WI38 (cell line): ENCODE measurements around the gene ZBTB8A.

Experiments
- H3K4me3 ChIP-seq: 2 replicates; pipeline ENCODE4 v1.5.1; 2011; ENCODE audit warnings: low read depth, mild to moderate bottlenecking, control low read depth, low read length
- TF ChIP-seq, protein P1 (sequence below): IDR thresholded peaks from 2 replicates; pipeline ENCODE4 v1.5.1; 2012; ENCODE audit warnings: low read depth, mild to moderate bottlenecking, control low read depth, low read length

ZBTB8A gene

DNA sequence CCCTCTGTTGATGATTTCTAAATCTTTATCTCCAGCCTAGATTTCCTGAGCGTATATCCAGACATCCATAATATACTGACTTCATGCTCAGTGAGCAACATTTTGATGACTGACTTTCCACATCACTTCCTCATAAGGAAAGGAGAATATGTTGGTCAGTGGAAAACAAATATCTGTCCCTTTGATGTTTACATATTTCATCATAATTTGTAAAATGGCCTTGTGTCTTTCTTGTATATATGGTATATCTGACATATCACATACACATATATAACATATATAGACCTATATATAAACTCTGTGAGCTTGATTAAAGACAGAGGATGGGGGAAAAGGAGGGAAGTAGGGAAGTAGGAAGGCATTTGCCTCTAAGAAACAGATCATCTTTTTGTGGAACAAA is 18.6 kb downstream of the ZBTB8A start:
- no peak overlapping the region for H3K4me3 ChIP-seq
- TF ChIP-seq, protein P1, sequence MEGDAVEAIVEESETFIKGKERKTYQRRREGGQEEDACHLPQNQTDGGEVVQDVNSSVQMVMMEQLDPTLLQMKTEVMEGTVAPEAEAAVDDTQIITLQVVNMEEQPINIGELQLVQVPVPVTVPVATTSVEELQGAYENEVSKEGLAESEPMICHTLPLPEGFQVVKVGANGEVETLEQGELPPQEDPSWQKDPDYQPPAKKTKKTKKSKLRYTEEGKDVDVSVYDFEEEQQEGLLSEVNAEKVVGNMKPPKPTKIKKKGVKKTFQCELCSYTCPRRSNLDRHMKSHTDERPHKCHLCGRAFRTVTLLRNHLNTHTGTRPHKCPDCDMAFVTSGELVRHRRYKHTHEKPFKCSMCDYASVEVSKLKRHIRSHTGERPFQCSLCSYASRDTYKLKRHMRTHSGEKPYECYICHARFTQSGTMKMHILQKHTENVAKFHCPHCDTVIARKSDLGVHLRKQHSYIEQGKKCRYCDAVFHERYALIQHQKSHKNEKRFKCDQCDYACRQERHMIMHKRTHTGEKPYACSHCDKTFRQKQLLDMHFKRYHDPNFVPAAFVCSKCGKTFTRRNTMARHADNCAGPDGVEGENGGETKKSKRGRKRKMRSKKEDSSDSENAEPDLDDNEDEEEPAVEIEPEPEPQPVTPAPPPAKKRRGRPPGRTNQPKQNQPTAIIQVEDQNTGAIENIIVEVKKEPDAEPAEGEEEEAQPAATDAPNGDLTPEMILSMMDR = no peak

DNA sequence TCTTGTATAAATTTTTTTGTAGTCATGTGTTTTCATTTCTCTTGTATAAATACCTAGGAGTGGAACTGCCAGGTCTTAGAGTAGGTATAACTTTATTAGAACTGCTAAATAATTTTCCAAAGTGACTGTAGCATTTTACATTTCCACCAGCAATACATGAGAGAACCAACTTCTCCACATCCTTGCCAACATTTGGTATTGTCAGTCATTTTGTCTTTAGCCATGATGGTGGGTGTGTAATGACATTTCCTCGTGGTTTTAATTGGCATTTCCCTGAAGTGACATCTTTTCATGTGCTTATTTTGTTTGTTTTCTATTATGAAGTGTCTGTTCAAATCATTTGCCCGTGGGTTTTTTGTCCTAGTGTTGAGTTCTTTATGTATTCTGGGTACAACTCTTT is 29.7 kb downstream of the ZBTB8A start:
- TF ChIP-seq, protein P1 = no peak
- no peak overlapping the region for H3K4me3 ChIP-seq

DNA sequence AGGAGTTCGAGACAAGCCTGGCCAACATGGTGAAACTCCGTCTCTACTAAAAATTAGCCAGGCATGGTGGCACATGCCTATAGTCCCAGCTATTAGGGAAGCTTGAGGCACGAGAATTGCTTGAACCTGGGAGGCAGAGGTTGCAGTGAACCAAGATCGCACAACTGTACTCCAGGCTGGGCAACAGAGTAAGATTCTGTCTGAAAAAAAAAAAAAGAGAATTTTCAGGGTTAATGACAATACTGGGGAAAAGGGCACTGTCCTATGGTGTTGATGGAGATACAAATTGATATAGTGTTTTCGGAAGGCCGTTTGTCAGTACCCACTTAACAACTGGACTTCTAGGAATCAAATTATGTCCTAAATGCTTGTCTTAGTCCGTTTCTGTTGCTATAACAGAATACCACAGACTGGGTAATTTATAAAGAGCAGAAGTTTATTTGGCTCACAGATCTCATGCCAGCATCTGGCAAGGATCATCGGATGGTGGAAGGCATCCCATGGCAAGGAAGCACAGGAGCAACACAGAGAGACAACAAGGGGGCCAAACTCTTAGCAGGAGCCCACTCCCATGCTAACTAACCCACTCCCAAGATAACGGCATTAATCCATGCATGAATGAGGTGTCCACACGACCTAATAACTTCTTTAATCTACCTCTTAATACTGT is 41.3 kb downstream of the ZBTB8A start:
- no peak overlapping the region for H3K4me3 ChIP-seq
- TF ChIP-seq, protein P1 = no peak

DNA sequence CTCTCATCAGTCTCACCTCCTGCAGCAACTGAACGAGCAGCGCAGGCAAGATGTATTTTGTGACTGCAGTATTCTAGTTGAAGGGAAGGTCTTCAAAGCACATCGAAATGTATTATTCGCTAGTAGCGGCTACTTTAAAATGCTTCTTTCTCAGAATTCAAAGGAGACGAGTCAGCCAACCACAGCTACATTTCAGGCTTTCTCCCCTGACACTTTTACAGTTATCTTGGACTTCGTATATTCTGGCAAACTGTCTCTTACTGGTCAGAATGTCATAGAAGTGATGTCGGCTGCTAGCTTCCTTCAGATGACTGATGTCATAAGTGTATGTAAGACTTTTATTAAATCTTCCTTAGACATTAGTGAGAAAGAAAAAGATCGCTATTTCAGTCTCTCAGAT is 53.7 kb downstream of the ZBTB8A start:
- TF ChIP-seq, protein P1 = no peak
- H3K4me3 ChIP-seq = no peak overlapping the region

DNA sequence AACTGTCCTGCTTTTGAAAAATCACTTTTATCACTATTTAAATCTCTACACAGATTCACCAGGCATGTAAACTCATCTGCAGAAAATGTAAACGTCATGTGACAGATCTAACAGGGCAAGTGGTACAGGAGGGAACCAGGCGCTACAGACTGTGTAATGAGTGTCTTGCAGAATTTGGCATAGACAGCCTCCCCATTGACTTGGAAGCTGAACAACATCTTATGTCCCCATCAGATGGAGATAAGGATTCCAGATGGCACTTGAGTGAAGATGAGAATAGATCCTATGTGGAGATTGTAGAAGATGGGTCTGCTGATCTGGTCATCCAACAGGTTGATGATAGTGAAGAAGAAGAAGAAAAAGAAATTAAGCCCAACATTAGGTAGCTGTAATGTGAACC is 60.8 kb downstream of the ZBTB8A start:
- TF ChIP-seq, protein P1 = no peak
- no peak overlapping the region for H3K4me3 ChIP-seq

DNA sequence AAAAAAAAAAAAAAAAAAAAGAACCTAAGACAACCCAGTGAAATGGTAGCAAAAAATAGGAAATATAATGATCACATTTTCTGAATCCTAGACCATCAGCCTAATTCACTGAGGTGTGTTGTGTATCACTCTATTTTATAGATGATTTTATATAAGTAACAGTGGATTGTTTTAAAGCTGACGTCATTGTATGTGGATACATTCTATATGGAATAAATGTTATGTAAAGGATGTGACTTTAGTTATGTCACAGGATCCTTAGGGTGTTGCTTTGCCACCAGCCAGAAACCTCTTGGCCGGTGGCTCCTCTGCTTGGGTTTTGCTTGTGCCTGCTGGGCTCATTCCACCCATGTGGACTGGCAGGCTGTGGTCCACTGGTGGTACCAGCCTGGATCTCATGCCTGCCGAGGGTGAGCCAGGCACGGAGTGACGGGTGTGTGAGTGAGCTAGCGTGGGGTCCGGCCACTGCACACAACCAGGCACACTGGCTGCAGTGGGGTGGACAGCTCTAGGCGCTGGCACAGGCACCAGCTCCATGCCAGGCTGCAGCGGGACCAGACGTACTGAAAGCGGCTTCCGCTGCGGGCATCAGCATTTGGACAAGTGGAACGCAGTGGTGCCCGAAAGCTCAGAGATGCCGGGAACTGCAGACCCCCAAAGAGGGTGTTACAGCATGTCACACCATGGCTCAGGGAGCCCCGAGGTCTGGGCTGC is 66.6 kb downstream of the ZBTB8A start:
- H3K4me3 ChIP-seq = no peak overlapping the region
- TF ChIP-seq, protein P1 = no peak
